Upper lobe of right lung (tissue), 1 donor: ENCODE data around the gene PTPRN2. TPM values are rescaled to one million over a fixed set of nuclear protein-coding genes. Genes with fewer than 3 reads are reported as not detected.
"Not testable (repeated sequence)": the region's sequence is repeated elsewhere in the genome, so short reads cannot be mapped to it uniquely, and the experiment has no call there.

Experiments
- ATAC-seq: fragments of 200-7000 bp; cut with Tn5 transposase; one replicate; pipeline ENCODE4 v1.9.1; 2020; ENCODE audit warnings: mild to moderate bottlenecking, moderate library complexity
- DNase-seq: peaks from one replicate; pipeline ENCODE4 v3.0.0-alpha.2; 2020
- H3K27ac ChIP-seq: fragments of 200-600 bp; one replicate; pipeline ENCODE4 v1.8.0; 2022
- H3K27me3 ChIP-seq: fragments of 200-600 bp; one replicate; pipeline ENCODE4 v1.8.0; 2022; ENCODE audit warnings: mild to moderate bottlenecking
- H3K36me3 ChIP-seq: fragments of 200-600 bp; one replicate; pipeline ENCODE4 v1.8.0; 2022
- H3K4me1 ChIP-seq: fragments of 200-600 bp; one replicate; pipeline ENCODE4 v1.8.0; 2022
- H3K4me3 ChIP-seq: fragments of 200-600 bp; one replicate; pipeline ENCODE4 v1.8.0; 2022; ENCODE audit warnings: mild to moderate bottlenecking
- H3K9me3 ChIP-seq: fragments of 200-600 bp; one replicate; pipeline ENCODE4 v1.8.0; 2022
- CTCF ChIP-seq: fragments of 200-600 bp; IDR thresholded peaks from one replicate; pipeline ENCODE4 v1.8.0; 2022; ENCODE audit warnings: antibody characterized with exemption
- intact Hi-C: fragments of 100-400 bp; cut with DNase I; formaldehyde crosslinking; loops from one replicate; pipeline ENCODE4 v1.11.0; 2022
- total RNA-seq: library from RNA; stranded (reverse); fragmentation: NEBNext Ultra II Directional; extraction: Animal tissue kit (Norgen Biotek cat#: 25700); gene quantifications from one replicate; pipeline ENCODE4 v1.2.1, GENCODE V29; 2021
- donor health status: DM: no; HTN: yes; CAD: no; lungs with severe emphysema.

PTPRN2 gene
- total RNA-seq, 1 donor from 2014 or later: 4.9 TPM

- Histone ChIP-seq H3K27me3 (no peaks in the 10 kb centered on the region), H3K36me3 (no peaks in the 10 kb centered on the region), H3K9me3 (peaks cover 7% of the 10 kb centered on the region), H3K27ac (no peak overlapping the region), H3K4me1 (no peaks in the 10 kb centered on the region), H3K4me3 (no peak overlapping the region)
- no peak for TF ChIP-seq CTCF
- DNase-seq (peak; percentile 7), ATAC-seq (no peak)
- intact Hi-C loops: no loop called here
Measured at GRCh38 chr7:158037211-158037610, 550.4 kb downstream of the PTPRN2 start.

GRCh38 chr7:158035343-158035742, 552.3 kb downstream of the PTPRN2 start:
- Histone ChIP-seq H3K9me3 (peaks cover 7% of the 10 kb centered on the region), H3K27me3 (no peaks in the 10 kb centered on the region), H3K27ac (no peak overlapping the region), H3K36me3 (no peaks in the 10 kb centered on the region), H3K4me1 (no peaks in the 10 kb centered on the region), H3K4me3 (no peak overlapping the region)
- no peak for ATAC-seq
- intact Hi-C loops: no loop called here
- DNase-seq: peak; percentile 12
- TF ChIP-seq CTCF: no peak

- peak; percentile 9 for DNase-seq
- Histone ChIP-seq H3K4me3 (no peak overlapping the region), H3K36me3 (no peaks in the 10 kb centered on the region), H3K27ac (no peak overlapping the region), H3K9me3 (peaks cover 7% of the 10 kb centered on the region), H3K4me1 (no peaks in the 10 kb centered on the region), H3K27me3 (no peaks in the 10 kb centered on the region)
- intact Hi-C loops: no loop called here
- ATAC-seq: no peak
- TF ChIP-seq CTCF: no peak
Measured at GRCh38 chr7:158034571-158034970, 553.1 kb downstream of the PTPRN2 start.

- peak; percentile 22 for DNase-seq
- H3K27me3 ChIP-seq, H3K4me1 ChIP-seq, H3K9me3 ChIP-seq, intact Hi-C loops, H3K4me3 ChIP-seq, H3K36me3 ChIP-seq, ATAC-seq, H3K27ac ChIP-seq: not testable (repeated sequence)
Measured at GRCh38 chr7:158033925-158034324, 553.7 kb downstream of the PTPRN2 start.

DNA sequence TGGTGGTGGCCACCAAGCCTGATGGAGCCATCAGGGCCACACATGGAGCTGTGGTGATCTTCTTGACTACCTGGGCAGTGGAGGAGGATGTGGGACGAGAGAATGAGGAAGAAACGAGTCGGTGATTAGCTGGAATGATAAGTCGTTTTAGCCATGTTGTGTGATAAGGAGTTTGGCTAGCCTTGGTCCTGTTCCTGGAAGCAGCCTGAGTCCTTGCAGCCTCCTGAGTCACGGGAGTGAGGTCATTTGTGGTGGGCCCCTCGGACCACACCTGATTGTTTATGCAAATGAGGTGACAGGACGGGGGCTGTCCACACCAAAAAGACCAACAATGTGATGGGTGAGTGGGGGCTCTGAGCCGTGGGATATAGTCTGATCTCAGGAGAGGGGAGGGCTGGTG, 554.4 kb downstream of the PTPRN2 start:
- H3K4me1 ChIP-seq: no peaks in the 10 kb centered on the region
- H3K27me3 ChIP-seq: no peaks in the 10 kb centered on the region
- no peak for ATAC-seq
- TF ChIP-seq CTCF: no peak
- peak; percentile 37 for DNase-seq
- H3K27ac ChIP-seq: no peak overlapping the region
- intact Hi-C loops: no loop called here
- H3K36me3 ChIP-seq: no peaks in the 10 kb centered on the region
- no peaks in the 10 kb centered on the region for H3K9me3 ChIP-seq
- no peak overlapping the region for H3K4me3 ChIP-seq

- ATAC-seq: no peak
- Histone ChIP-seq H3K27me3 (no peaks in the 10 kb centered on the region), H3K4me3 (no peak overlapping the region), H3K36me3 (no peaks in the 10 kb centered on the region), H3K4me1 (no peaks in the 10 kb centered on the region), H3K9me3 (no peaks in the 10 kb centered on the region), H3K27ac (no peak overlapping the region)
- TF ChIP-seq CTCF: no peak
- DNase-seq: peak; percentile 12
- intact Hi-C loops: no loop called here
Measured at GRCh38 chr7:158032561-158033115, 555.0 kb downstream of the PTPRN2 start.
